Lung (tissue), 12 donors: Measurements from ENCODE around the gene FOXA3. TPM values are rescaled to one million over a fixed set of nuclear protein-coding genes. Genes with fewer than 3 reads are reported as not detected.

Experiments
- ATAC-seq: fragments of 200-7000 bp; cut with Tn5 transposase; one replicate; pipeline ENCODE4 v1.9.1; 2020; ENCODE audit warnings: moderate number of reproducible peaks; ENCODE audit not compliant: insufficient read depth, low FRiP score
- DNase-seq, 3 donors: peaks; one replicate each; pipeline ENCODE4 v3.0.0-alpha.2; 2013 to 2017
- H3K27ac ChIP-seq, 2 donors: one replicate each; pipeline ENCODE4 v1.5.1; 2013; ENCODE audit warnings: mild to moderate bottlenecking in 2 of 2, moderate library complexity in 2 of 2, control low read depth in 1 of 2, inconsistent platforms in 1 of 2, low read depth in 1 of 2, low read length in 1 of 2
- H3K27me3 ChIP-seq, 3 donors: one replicate each; pipeline ENCODE4 v1.5.1; 2013; ENCODE audit warnings: low read length in 2 of 3; ENCODE audit not compliant: control insufficient read depth in 3 of 3, insufficient read depth in 3 of 3
- H3K36me3 ChIP-seq, 4 donors: one replicate each; pipeline ENCODE4 v1.5.1; 2013; ENCODE audit warnings: low read length in 4 of 4, mild to moderate bottlenecking in 1 of 4, moderate library complexity in 1 of 4; ENCODE audit not compliant: control insufficient read depth in 4 of 4, insufficient read depth in 4 of 4
- H3K4me1 ChIP-seq, 5 donors: one replicate each; pipeline ENCODE4 v1.5.1; 2013; ENCODE audit warnings: low read length in 5 of 5, mild to moderate bottlenecking in 2 of 5, moderate library complexity in 1 of 5; ENCODE audit not compliant: control insufficient read depth in 5 of 5, insufficient read depth in 5 of 5
- H3K4me3 ChIP-seq: one replicate; pipeline ENCODE4 v1.5.1; 2013; ENCODE audit warnings: mild to moderate bottlenecking, control low read depth, moderate library complexity
- H3K9ac ChIP-seq, 2 donors: one replicate each; pipeline ENCODE4 v1.5.1; 2013; ENCODE audit warnings: low read length in 2 of 2, control low read depth in 1 of 2; ENCODE audit not compliant: insufficient read depth in 1 of 2
- H3K9me3 ChIP-seq, 4 donors: one replicate each; pipeline ENCODE4 v1.5.1; 2013; ENCODE audit warnings: low read length in 3 of 4, mild to moderate bottlenecking in 1 of 4, moderate library complexity in 1 of 4; ENCODE audit not compliant: control insufficient read depth in 4 of 4, insufficient read depth in 3 of 4
- CTCF ChIP-seq: IDR thresholded peaks from 2 replicates; pipeline ENCODE4 v1.5.1; 2012; ENCODE audit warnings: mild to moderate bottlenecking; ENCODE audit errors: control extremely low read depth, extremely low read depth
- WGBS, 2 donors: extraction: QIAGEN DNeasy Blood & Tissue Kit; methylation state at CpG; one replicate each; pipeline ENCODE4 v1.1.7; 2013; 5-methylcytosine and 5-hydroxymethylcytosine counted together
- polyA plus RNA-seq, 2 donors: library from polyadenylated mRNA; stranded (reverse); fragments of 200-250 nt; gene quantifications; one replicate each; pipeline ENCODE4 v1.2.1, GENCODE V29; 2013
- total RNA-seq, 2 donors: library from RNA; depleted of rRNA in 1 of 2; stranded (reverse); fragments of >200 nt in 1 of 2; gene quantifications; one replicate each; pipeline ENCODE4 v1.2.1, GENCODE V29; 2014 to 2021
- donor health status: control.
- donor health status: control.
- donor health status: Bipolar disorder and iron deficiency.
- donor health status: healthy.
- donor health status: DM: yes; HTN: yes; CAD: no.

FOXA3 gene
- total and polyA plus RNA-seq, 4 donors, result 0.43 to 0.68 (median 0.51) TPM

- Histone ChIP-seq H3K27me3 (peaks cover 0 to 26% (median 24%) of the 10 kb centered on the region in 3 donors), H3K4me3 (no peak overlapping the region), H3K4me1 (peaks cover 0 to 6% (median 1%) of the 10 kb centered on the region in 5 donors), H3K36me3 (peaks cover 0 to 13% (median 7%) of the 10 kb centered on the region in 4 donors), H3K27ac (no peak overlapping the region), H3K9ac (no peak overlapping the region), H3K9me3 (no peaks in the 10 kb centered on the region)
- WGBS, 2 donors, result 2 to 3% methylated on average over 22 of the region's 22 CpGs
- no peak for ATAC-seq
- no peak for DNase-seq
- TF ChIP-seq CTCF, result no peak
Observed at GRCh38 chr19:45863335-45863839, 739 bp upstream of the FOXA3 start.

- Histone ChIP-seq H3K4me1 (peaks cover 0 to 6% (median 1%) of the 10 kb centered on the region in 5 donors), H3K9me3 (no peaks in the 10 kb centered on the region), H3K9ac (no peak overlapping the region), H3K36me3 (peaks cover 0 to 4% (median 2%) of the 10 kb centered on the region in 4 donors), H3K4me3 (no peak overlapping the region), H3K27me3 (peaks cover 0 to 26% (median 24%) of the 10 kb centered on the region in 3 donors), H3K27ac (no peak overlapping the region)
- TF ChIP-seq CTCF, result no peak
- DNase-seq (no peak), ATAC-seq (no peak)
- whole genome bisulfite sequencing, 2 donors, result 35 to 47% methylated on average over 12 of the region's 12 CpGs
Observed at GRCh38 chr19:45864629-45865082, 530 bp downstream of the FOXA3 start.

GRCh38 chr19:45865269-45865948 lies 1.3 kb downstream of the FOXA3 start:
- TF ChIP-seq CTCF, result no peak
- Histone ChIP-seq H3K27ac (no peak overlapping the region), H3K4me1 (peaks cover 0 to 6% (median 1%) of the 10 kb centered on the region in 5 donors), H3K4me3 (no peak overlapping the region), H3K36me3 (peaks cover 0 to 3% (median 1%) of the 10 kb centered on the region in 4 donors), H3K27me3 (peaks cover 0 to 26% (median 24%) of the 10 kb centered on the region in 3 donors), H3K9ac (no peak overlapping the region), H3K9me3 (no peaks in the 10 kb centered on the region)
- WGBS, 2 donors, result 70 to 83% methylated on average over 9 of the region's 9 CpGs
- DNase-seq (no peak), ATAC-seq (no peak)
